Karpas-422 (cell line): Measurements from ENCODE around the gene CEP20. TPM values are rescaled to one million over a fixed set of nuclear protein-coding genes. Genes with fewer than 3 reads are reported as not detected.

Experiments
- DNase-seq: peaks from one replicate; pipeline ENCODE4 v3.0.0-alpha.2; 2015
- H2AFZ ChIP-seq: fragments of 200-600 bp; sonication (generic); 2 replicates; pipeline ENCODE4 v1.6.1; 2014; ENCODE audit warnings: antibody characterized with exemption, low read length, mixed read lengths
- H3K27ac ChIP-seq: fragments of 200-600 bp; sonication (generic); 2 replicates; pipeline ENCODE4 v1.5.1; 2014; ENCODE audit warnings: mild to moderate bottlenecking, low read length, moderate library complexity
- H3K27me3 ChIP-seq: fragments of 200-600 bp; sonication (generic); 2 replicates; pipeline ENCODE4 v1.6.1; 2014; ENCODE audit warnings: low read length, mixed read lengths
- H3K36me3 ChIP-seq: fragments of 200-600 bp; sonication (generic); 2 replicates; pipeline ENCODE4 v1.6.1; 2014; ENCODE audit warnings: low read length, mixed read lengths; ENCODE audit not compliant: insufficient read depth
- H3K4me1 ChIP-seq: fragments of 200-600 bp; sonication (generic); 2 replicates; pipeline ENCODE4 v1.6.1; 2014; ENCODE audit warnings: mild to moderate bottlenecking, low read length, mixed read lengths
- H3K4me2 ChIP-seq: fragments of 200-600 bp; sonication (generic); 2 replicates; pipeline ENCODE4 v1.6.1; 2014; ENCODE audit warnings: low read length, low read depth, mild to moderate bottlenecking; ENCODE audit not compliant: poor library complexity, severe bottlenecking
- H3K4me3 ChIP-seq: fragments of 200-600 bp; sonication (generic); 2 replicates; pipeline ENCODE4 v1.5.1; 2014; ENCODE audit warnings: mild to moderate bottlenecking, antibody characterized with exemption, low read length, mixed read lengths
- H3K79me2 ChIP-seq: fragments of 200-600 bp; sonication (generic); 2 replicates; pipeline ENCODE4 v1.6.1; 2014; ENCODE audit warnings: mild to moderate bottlenecking, low read length, mixed read lengths
- H3K9ac ChIP-seq: fragments of 200-600 bp; sonication (generic); 2 replicates; pipeline ENCODE4 v1.6.0; 2014; ENCODE audit warnings: low read length
- H3K9me2 ChIP-seq: fragments of 200-600 bp; sonication (generic), shearing (Covaris generic); replicated peaks from 2 replicates; pipeline ENCODE4 v1.6.0; 2014; ENCODE audit warnings: mild to moderate bottlenecking, low read length, moderate library complexity; ENCODE audit not compliant: insufficient read depth
- H3K9me3 ChIP-seq: fragments of 300-700, 200-600 bp; sonication (generic); 2 replicates; pipeline ENCODE4 v1.6.1; 2014; ENCODE audit warnings: low read length, mixed read lengths
- H4K20me1 ChIP-seq: fragments of 200-600 bp; sonication (generic); 2 replicates; pipeline ENCODE4 v1.6.1; 2014; ENCODE audit warnings: mild to moderate bottlenecking, antibody characterized with exemption, low read length, low read depth; ENCODE audit not compliant: insufficient read depth
- total RNA-seq: library from RNA; depleted of rRNA; stranded (reverse); fragments of >200 nt; shearing (Covaris generic); gene quantifications from 2 replicates; pipeline ENCODE4 v1.2.3, GENCODE V29; 2014; ENCODE audit warnings: low replicate concordance

The CEP20 gene
- total RNA-seq, 1 experiment from 2014 or later: 45.3 TPM

GRCh38 chr16:15829460-15829859 lies 58.9 kb downstream of the CEP20 start:
- H2AFZ ChIP-seq: no peak overlapping the region
- H3K27me3 ChIP-seq: no peaks in the 10 kb centered on the region
- H3K9ac ChIP-seq: no peak overlapping the region
- no peaks in the 10 kb centered on the region for H3K9me3 ChIP-seq
- DNase-seq: no peak
- H3K79me2 ChIP-seq: no peaks in the 10 kb centered on the region
- H3K36me3 ChIP-seq: no peaks in the 10 kb centered on the region
- no peak overlapping the region for H3K4me2 ChIP-seq
- peaks cover 14% of the 10 kb centered on the region for H3K4me1 ChIP-seq
- no peak overlapping the region for H3K27ac ChIP-seq
- H3K4me3 ChIP-seq: no peak overlapping the region
- no peaks in the 10 kb centered on the region for H4K20me1 ChIP-seq
- H3K9me2 ChIP-seq: no peaks in the 10 kb centered on the region

- H4K20me1 ChIP-seq: no peaks in the 10 kb centered on the region
- H3K27ac ChIP-seq: no peak overlapping the region
- H3K4me3 ChIP-seq: no peak overlapping the region
- no peaks in the 10 kb centered on the region for H3K79me2 ChIP-seq
- no peak for DNase-seq
- H3K9me3 ChIP-seq: no peaks in the 10 kb centered on the region
- no peaks in the 10 kb centered on the region for H3K36me3 ChIP-seq
- no peak overlapping the region for H3K9ac ChIP-seq
- peaks cover 14% of the 10 kb centered on the region for H3K4me1 ChIP-seq
- no peak overlapping the region for H2AFZ ChIP-seq
- H3K27me3 ChIP-seq: no peaks in the 10 kb centered on the region
- no peak overlapping the region for H3K4me2 ChIP-seq
- H3K9me2 ChIP-seq: no peaks in the 10 kb centered on the region
Measured at GRCh38 chr16:15827709-15828343, 60.6 kb downstream of the CEP20 start.

- Histone ChIP-seq H3K27ac (no peak overlapping the region), H3K4me1 (peaks cover 14% of the 10 kb centered on the region), H3K27me3 (no peaks in the 10 kb centered on the region), H3K9ac (no peak overlapping the region), H3K36me3 (no peaks in the 10 kb centered on the region), H3K4me3 (no peak overlapping the region), H2AFZ (no peak overlapping the region), H3K4me2 (no peak overlapping the region), H4K20me1 (no peaks in the 10 kb centered on the region), H3K79me2 (no peaks in the 10 kb centered on the region), H3K9me2 (no peaks in the 10 kb centered on the region), H3K9me3 (no peaks in the 10 kb centered on the region)
- no peak for DNase-seq
Measured at GRCh38 chr16:15827299-15827698, 61.1 kb downstream of the CEP20 start.

- H3K79me2 ChIP-seq: no peaks in the 10 kb centered on the region
- no peak overlapping the region for H3K4me3 ChIP-seq
- H4K20me1 ChIP-seq: no peaks in the 10 kb centered on the region
- H3K27me3 ChIP-seq: no peaks in the 10 kb centered on the region
- no peaks in the 10 kb centered on the region for H3K9me3 ChIP-seq
- no peak overlapping the region for H2AFZ ChIP-seq
- no peaks in the 10 kb centered on the region for H3K36me3 ChIP-seq
- H3K27ac ChIP-seq: no peak overlapping the region
- peaks cover 1% of the 10 kb centered on the region for H3K4me1 ChIP-seq
- H3K9ac ChIP-seq: no peak overlapping the region
- DNase-seq: no peak
- H3K4me2 ChIP-seq: no peak overlapping the region
- H3K9me2 ChIP-seq: no peaks in the 10 kb centered on the region
Measured at GRCh38 chr16:15825750-15826305, 62.6 kb downstream of the CEP20 start.

GRCh38 chr16:15822957-15823356 lies 65.4 kb downstream of the CEP20 start:
- H3K4me3 ChIP-seq: no peak overlapping the region
- H3K9me3 ChIP-seq: no peaks in the 10 kb centered on the region
- H3K36me3 ChIP-seq: no peaks in the 10 kb centered on the region
- no peaks in the 10 kb centered on the region for H3K4me1 ChIP-seq
- H3K4me2 ChIP-seq: no peak overlapping the region
- no peaks in the 10 kb centered on the region for H3K9me2 ChIP-seq
- no peaks in the 10 kb centered on the region for H3K27me3 ChIP-seq
- H4K20me1 ChIP-seq: no peaks in the 10 kb centered on the region
- no peak overlapping the region for H2AFZ ChIP-seq
- no peak for DNase-seq
- H3K79me2 ChIP-seq: no peaks in the 10 kb centered on the region
- H3K27ac ChIP-seq: no peak overlapping the region
- H3K9ac ChIP-seq: no peak overlapping the region

- Histone ChIP-seq H3K79me2 (no peaks in the 10 kb centered on the region), H3K9me3 (peaks cover 8% of the 10 kb centered on the region; the same call in 1 of the 2 replicates), H3K4me3 (no peak overlapping the region), H3K9me2 (no peaks in the 10 kb centered on the region), H3K4me2 (no peak overlapping the region), H3K4me1 (no peaks in the 10 kb centered on the region), H4K20me1 (no peaks in the 10 kb centered on the region), H3K36me3 (no peaks in the 10 kb centered on the region), H3K27ac (no peak overlapping the region), H2AFZ (no peak overlapping the region), H3K9ac (no peak overlapping the region), H3K27me3 (peaks cover 2% of the 10 kb centered on the region; the same call in 1 of the 2 replicates)
- DNase-seq: no peak
Measured at GRCh38 chr16:15820837-15821236, 67.6 kb downstream of the CEP20 start.

GRCh38 chr16:15819046-15819445 lies 69.4 kb downstream of the CEP20 start:
- H3K9ac ChIP-seq: no peak overlapping the region
- no peaks in the 10 kb centered on the region for H3K79me2 ChIP-seq
- no peak overlapping the region for H3K4me3 ChIP-seq
- H3K36me3 ChIP-seq: no peaks in the 10 kb centered on the region
- H3K27ac ChIP-seq: no peak overlapping the region
- H3K9me3 ChIP-seq: peaks cover 11% of the 10 kb centered on the region; the same call in 1 of the 2 replicates
- no peak for DNase-seq
- no peaks in the 10 kb centered on the region for H3K4me1 ChIP-seq
- H2AFZ ChIP-seq: no peak overlapping the region
- no peaks in the 10 kb centered on the region for H4K20me1 ChIP-seq
- peaks cover 6% of the 10 kb centered on the region; the same call in 1 of the 2 replicates for H3K27me3 ChIP-seq
- H3K4me2 ChIP-seq: no peak overlapping the region
- H3K9me2 ChIP-seq: no peaks in the 10 kb centered on the region

- Histone ChIP-seq H3K4me2 (no peak overlapping the region), H3K27me3 (peaks cover 6% of the 10 kb centered on the region; the same call in 1 of the 2 replicates), H3K9me2 (no peaks in the 10 kb centered on the region), H3K9ac (no peak overlapping the region), H3K9me3 (peaks cover 11% of the 10 kb centered on the region; the same call in 1 of the 2 replicates), H3K4me1 (no peaks in the 10 kb centered on the region), H4K20me1 (no peaks in the 10 kb centered on the region), H3K79me2 (no peaks in the 10 kb centered on the region), H3K4me3 (no peak overlapping the region), H3K27ac (no peak overlapping the region), H3K36me3 (no peaks in the 10 kb centered on the region), H2AFZ (no peak overlapping the region)
- no peak for DNase-seq
Measured at GRCh38 chr16:15817446-15817845, 71.0 kb downstream of the CEP20 start.
